Measurements from ENCODE around the gene OR2AP1. TPM values are rescaled to one million over a fixed set of nuclear protein-coding genes. Genes with fewer than 3 reads are reported as not detected.
A peak's percentile ranks its signal among the peaks of the same experiment; 100 is the strongest.

Gene OR2AP1
- polyA plus RNA-seq, 6 donors from 2014 or later, result not detected

- Mint-ChIP-seq H3K27me3 (peaks cover 25 to 43% (median 41%) of the 10 kb centered on the region in 3 donors), H3K36me3 (peaks cover 12 to 28% of the 10 kb centered on the region in 2 donors), H3K4me3 (no peak overlapping the region), H3K4me1 (peaks cover 0 to 4% (median 2%) of the 10 kb centered on the region in 3 donors), H3K27ac (no peak overlapping the region), H3K9me3 (peaks cover 18 to 43% (median 32%) of the 10 kb centered on the region in 7 donors)
- ATAC-seq (ENCODE audit: low read depth in 2 of 2) (no peak), DNase-seq (no peak)
These were observed 42.5 kb downstream of the OR2AP1 start for GRCh38 chr12:55614764-55615163.

- H3K36me3 Mint-ChIP-seq, result peaks cover 12 to 28% of the 10 kb centered on the region in 2 donors
- H3K4me3 Mint-ChIP-seq, result no peak overlapping the region
- H3K27ac Mint-ChIP-seq, result no peak overlapping the region
- H3K9me3 Mint-ChIP-seq, result peaks cover 17 to 33% (median 26%) of the 10 kb centered on the region in 7 donors
- DNase-seq, result peak; percentile 72
- H3K4me1 Mint-ChIP-seq, result peaks cover 0 to 6% (median 3%) of the 10 kb centered on the region in 3 donors
- ATAC-seq (ENCODE audit: low read depth in 2 of 2), result peak; percentile 91 to 93
- H3K27me3 Mint-ChIP-seq, result peaks cover 27 to 51% (median 41%) of the 10 kb centered on the region in 3 donors
These were observed 47.3 kb downstream of the OR2AP1 start for GRCh38 chr12:55619354-55620138.

- Mint-ChIP-seq H3K4me3 (no peak overlapping the region), H3K36me3 (no peaks in the 10 kb centered on the region), H3K9me3 (peaks cover 0 to 2% (median 0%) of the 10 kb centered on the region in 7 donors), H3K27me3 (peaks cover 24 to 49% (median 29%) of the 10 kb centered on the region in 3 donors), H3K27ac (no peak overlapping the region), H3K4me1 (peaks cover 0 to 6% (median 3%) of the 10 kb centered on the region in 3 donors)
- no peak for DNase-seq
- ATAC-seq (ENCODE audit: low read depth in 2 of 2), result no peak
These were observed 51.8 kb downstream of the OR2AP1 start for GRCh38 chr12:55624056-55624455.

Other genes with a start within 250 kb of the OR2AP1 start
- gene OR6C3, start 241.7 kb upstream of the OR2AP1 start, polyA plus RNA-seq (ENCODE audit: low read depth in 6 of 6), result not detected
- not detected for gene OR6C75, start 209.5 kb upstream of the OR2AP1 start, polyA plus RNA-seq (ENCODE audit: low read depth in 6 of 6)
- not detected for gene OR6C65, start 171.9 kb upstream of the OR2AP1 start, polyA plus RNA-seq (ENCODE audit: low read depth in 6 of 6)
- gene OR6C76, start 146.2 kb upstream of the OR2AP1 start, polyA plus RNA-seq (ENCODE audit: low read depth in 6 of 6), result not detected
- not detected for gene OR6C2, start 128.4 kb upstream of the OR2AP1 start, polyA plus RNA-seq (ENCODE audit: low read depth in 6 of 6)
- not detected for gene OR6C70, start 102.3 kb upstream of the OR2AP1 start, polyA plus RNA-seq (ENCODE audit: low read depth in 6 of 6)
- gene OR6C68, start 80.1 kb upstream of the OR2AP1 start, polyA plus RNA-seq (ENCODE audit: low read depth in 6 of 6), result not detected
- not detected for gene OR6C4, start 22.9 kb upstream of the OR2AP1 start, polyA plus RNA-seq (ENCODE audit: low read depth in 6 of 6)
- not detected for gene OR10P1, start 64.4 kb downstream of the OR2AP1 start, polyA plus RNA-seq (ENCODE audit: low read depth in 6 of 6)
- gene ITGA7, start 135.4 kb downstream of the OR2AP1 start, polyA plus RNA-seq (ENCODE audit: low read depth in 6 of 6), result under 1 TPM in 2 of 6 donors, not detected in 4; 0.14 to 0.36 TPM
- 100 to 1,000 TPM; 152 to 259 (median 180) TPM for gene BLOC1S1, start 143.6 kb downstream of the OR2AP1 start, polyA plus RNA-seq (ENCODE audit: low read depth in 6 of 6)
- 1 to 10 TPM in 3 of 6 donors, under 1 TPM in 2, not detected in 1; 0.61 to 3.1 (median 1.3) TPM for gene RDH5, start 147.9 kb downstream of the OR2AP1 start, polyA plus RNA-seq (ENCODE audit: low read depth in 6 of 6)
- gene CD63, start 156.5 kb downstream of the OR2AP1 start, polyA plus RNA-seq (ENCODE audit: low read depth in 6 of 6), result 100 to 1,000 TPM; 115 to 150 (median 142) TPM
- 1 to 10 TPM in 3 of 6 donors, under 1 TPM in 3; 0.40 to 1.4 (median 0.83) TPM for gene GDF11, start 170.7 kb downstream of the OR2AP1 start, polyA plus RNA-seq (ENCODE audit: low read depth in 6 of 6)
- gene SARNP, start 245.3 kb downstream of the OR2AP1 start, polyA plus RNA-seq (ENCODE audit: low read depth in 6 of 6), result 100 to 1,000 TPM in 4 of 6 donors, 10 to 100 TPM in 2; 92.8 to 128 (median 106) TPM
- 100 to 1,000 TPM in 3 of 6 donors, 10 to 100 TPM in 3; 73.9 to 114 (median 98.1) TPM for gene ORMDL2, start 245.6 kb downstream of the OR2AP1 start, polyA plus RNA-seq (ENCODE audit: low read depth in 6 of 6)